Astrocyte (in vitro differentiated cells and primary cell): Measurements from ENCODE around the gene B9D1.

Experiments
- EZH2 ChIP-seq: IDR thresholded peaks from 2 replicates; pipeline ENCODE4 v1.6.1; 2012; ENCODE audit warnings: mild to moderate bottlenecking, low read length, inconsistent platforms; ENCODE audit not compliant: insufficient read depth
- TF ChIP-seq, protein P1 (sequence below): IDR thresholded peaks from 2 replicates; pipeline ENCODE4 v1.5.1; 2011; ENCODE audit warnings: low read depth, mild to moderate bottlenecking, inconsistent platforms, low read length, moderate library complexity; ENCODE audit not compliant: insufficient read depth

DNA sequence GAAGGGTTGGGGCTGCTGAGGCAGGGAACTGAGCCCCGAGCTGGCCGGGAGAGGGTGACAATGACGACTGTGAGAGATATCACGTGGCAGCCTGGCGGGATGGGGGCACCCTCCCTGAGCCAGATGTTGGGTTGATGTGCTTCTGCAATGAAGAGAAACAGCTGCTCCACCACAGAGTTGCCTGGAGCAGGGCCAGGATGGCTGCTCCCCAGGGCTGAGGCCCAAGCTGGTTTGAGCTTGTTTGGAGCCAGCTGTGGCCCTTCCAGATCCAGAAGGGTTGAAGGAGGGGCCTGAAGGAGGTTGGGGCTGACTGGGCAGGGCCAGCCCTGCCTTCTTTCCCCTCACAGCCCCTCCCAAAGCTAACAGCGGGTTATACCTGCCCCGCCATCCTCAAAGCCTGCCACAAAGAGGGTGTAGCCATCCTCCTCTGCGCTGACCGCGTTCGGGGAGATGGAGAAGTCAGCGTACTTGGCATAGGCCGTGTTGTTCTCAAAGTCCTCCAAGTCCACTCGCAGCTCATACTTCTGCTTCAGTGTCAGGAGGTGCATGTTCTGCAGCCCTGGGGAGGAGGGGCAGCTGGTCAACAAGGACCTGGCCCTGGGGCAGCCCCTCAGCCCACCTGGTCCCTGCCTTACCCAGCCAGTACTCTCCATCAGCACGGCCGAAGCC is 22.3 kb upstream of the B9D1 start:
- TF ChIP-seq, protein P1, sequence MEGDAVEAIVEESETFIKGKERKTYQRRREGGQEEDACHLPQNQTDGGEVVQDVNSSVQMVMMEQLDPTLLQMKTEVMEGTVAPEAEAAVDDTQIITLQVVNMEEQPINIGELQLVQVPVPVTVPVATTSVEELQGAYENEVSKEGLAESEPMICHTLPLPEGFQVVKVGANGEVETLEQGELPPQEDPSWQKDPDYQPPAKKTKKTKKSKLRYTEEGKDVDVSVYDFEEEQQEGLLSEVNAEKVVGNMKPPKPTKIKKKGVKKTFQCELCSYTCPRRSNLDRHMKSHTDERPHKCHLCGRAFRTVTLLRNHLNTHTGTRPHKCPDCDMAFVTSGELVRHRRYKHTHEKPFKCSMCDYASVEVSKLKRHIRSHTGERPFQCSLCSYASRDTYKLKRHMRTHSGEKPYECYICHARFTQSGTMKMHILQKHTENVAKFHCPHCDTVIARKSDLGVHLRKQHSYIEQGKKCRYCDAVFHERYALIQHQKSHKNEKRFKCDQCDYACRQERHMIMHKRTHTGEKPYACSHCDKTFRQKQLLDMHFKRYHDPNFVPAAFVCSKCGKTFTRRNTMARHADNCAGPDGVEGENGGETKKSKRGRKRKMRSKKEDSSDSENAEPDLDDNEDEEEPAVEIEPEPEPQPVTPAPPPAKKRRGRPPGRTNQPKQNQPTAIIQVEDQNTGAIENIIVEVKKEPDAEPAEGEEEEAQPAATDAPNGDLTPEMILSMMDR, result no peak
- no peak for TF ChIP-seq EZH2
